IPS-11a (cell line): Measurements from ENCODE around the gene SLC25A45.

ENCODE experiments used
- H3K4me3 ChIP-seq: one replicate; pipeline ENCODE4 v1.5.1; 2013; ENCODE audit warnings: low read depth, low read length, control low read depth

SLC25A45 gene

DNA sequence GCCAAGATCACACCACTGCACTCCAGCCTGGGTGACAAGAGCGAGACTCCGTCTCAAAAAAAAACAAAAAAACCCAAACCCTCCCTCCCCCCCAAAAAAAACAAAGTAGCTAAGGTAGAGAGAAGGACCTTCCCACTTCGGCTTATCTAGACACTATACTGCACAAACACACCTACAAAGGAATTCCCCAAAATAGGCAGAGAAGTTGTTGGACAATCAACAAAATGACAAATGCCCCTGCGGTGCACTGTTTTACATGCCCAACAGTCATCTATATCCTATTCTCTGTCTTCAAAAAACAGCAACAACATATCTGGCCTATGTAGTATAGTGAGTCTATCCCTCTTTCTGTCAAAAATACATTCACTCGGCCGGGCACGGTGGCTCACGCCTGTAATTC is 55.4 kb downstream of the SLC25A45 start:
- H3K4me3 ChIP-seq: no peak overlapping the region

DNA sequence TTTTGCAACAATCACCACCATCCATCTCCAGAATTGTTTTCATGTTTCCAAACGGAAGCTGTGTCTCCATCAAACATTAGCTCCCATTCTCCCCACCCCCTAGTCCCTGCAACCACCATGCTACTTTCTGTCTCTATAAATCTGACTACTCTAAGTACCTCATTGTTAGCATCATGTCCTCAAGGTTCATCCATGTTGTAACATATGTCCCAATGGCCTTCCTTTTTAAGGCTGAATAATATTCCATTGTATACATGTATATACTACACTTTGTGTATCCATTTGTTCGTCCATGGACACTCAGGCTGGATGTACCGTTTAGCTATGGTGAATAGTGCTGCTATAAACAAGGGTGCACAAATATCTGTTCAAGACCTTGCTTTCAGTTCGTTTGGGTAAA is 57.0 kb downstream of the SLC25A45 start:
- no peak overlapping the region for H3K4me3 ChIP-seq
